ENCODE data around the gene RAB35.

Gene RAB35

DNA sequence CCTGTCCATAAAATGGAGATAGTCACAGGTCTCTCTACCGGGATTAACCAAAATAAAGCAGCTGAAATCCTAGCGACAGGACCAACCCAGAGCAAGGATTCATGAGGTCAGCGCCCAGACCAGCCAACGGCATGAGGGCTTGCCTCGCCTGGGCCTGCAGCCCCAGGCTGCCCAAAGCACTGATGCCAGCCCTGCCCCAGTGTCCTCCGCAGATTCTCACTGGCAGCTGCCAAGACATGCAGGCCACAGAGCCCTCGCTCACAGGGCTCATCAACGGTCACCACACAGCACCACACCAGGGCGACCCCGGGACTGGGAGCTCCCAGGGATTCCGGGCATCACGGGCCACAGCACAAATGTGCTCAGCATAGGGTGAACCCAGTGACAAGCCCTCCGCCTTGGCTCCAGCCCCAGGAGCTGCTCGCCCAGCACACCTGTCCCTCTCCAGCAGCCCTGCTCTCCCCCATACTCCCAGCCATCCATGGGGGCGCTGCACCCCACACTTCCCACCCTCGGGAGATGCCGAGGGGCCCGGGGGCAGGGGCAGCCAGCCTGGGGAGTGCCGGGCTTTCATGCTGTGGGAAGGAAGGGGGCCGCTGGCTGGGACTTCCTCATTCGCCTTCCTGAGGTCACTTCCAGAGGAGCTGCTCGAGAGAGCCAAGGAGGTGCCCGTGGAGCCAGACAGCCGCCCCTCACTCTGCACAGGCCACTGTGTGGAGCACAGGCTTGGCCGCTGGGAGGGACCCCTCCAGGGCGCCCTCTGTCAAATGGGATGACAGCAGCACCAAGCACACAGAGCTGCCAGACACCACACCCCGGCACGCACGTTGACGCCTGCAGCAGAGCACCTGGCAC lies 14.1 kb downstream of the RAB35 start:
- DNase-seq, result no peak

DNA sequence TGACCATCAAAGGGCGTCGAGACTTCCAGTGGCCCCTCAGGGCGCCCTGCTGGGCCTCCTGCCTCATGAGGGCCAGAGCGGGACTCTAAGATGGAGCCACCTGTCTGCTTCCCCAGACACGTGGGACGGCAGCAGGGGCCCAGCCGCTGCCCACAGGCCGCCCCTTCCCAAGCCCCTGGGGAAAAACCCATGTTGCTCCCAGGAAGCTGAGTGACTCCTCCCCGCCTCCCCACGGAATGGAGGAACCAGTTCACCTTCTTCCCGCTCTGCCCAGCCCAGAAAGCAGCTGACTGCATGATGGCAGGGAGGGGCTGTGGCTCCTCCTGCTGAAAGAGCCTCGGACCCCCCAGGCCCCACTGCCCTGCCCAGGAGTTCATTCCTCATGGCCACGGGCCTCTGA lies 14.9 kb downstream of the RAB35 start:
- DNase-seq, result no peak

DNA sequence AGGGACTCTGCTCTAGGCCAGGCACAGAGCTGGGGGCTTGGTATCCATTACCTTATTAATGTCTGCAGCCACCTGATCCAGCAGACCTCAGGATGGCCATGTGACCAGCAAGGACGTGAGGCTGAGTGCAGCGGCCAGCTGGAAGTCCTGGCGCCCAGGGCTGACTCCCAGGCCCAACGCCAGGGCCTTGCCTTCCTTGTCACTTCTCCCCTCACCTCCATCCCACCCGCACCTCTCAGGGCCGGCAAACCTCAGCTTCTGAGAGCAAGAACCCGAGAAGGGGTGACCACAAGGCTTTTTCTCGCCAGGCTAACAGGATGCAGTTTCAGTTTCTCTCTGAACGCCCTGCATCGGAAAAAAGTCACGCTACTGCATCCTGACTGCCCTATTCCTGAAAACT lies 15.4 kb downstream of the RAB35 start:
- DNase-seq, result no peak

DNA sequence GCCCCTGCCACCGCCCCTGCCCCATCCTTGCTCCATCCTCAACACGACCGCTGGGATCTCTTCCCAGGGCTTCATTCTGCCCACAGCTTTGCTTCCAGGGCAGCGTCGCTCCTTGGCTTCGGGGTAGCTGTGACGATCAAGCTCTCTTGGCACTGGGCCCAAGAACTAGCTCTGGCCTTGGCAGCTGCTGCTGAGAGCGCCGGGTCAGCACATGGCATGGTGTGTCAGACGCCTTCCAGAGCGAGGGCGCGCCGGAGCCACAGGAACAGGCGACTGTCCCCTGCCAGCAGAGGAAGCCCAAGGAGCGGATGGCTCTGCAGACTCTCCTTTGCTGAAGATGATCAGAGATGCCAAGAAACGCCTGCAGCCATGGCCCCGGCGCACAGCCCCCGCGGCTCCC lies 15.9 kb downstream of the RAB35 start:
- no peak for DNase-seq

- DNase-seq, result no peak
Observed at GRCh38 chr12:120099738-120100137, 16.8 kb downstream of the RAB35 start.

- DNase-seq, result no peak
Observed at GRCh38 chr12:120098756-120099470, 17.6 kb downstream of the RAB35 start.

DNA sequence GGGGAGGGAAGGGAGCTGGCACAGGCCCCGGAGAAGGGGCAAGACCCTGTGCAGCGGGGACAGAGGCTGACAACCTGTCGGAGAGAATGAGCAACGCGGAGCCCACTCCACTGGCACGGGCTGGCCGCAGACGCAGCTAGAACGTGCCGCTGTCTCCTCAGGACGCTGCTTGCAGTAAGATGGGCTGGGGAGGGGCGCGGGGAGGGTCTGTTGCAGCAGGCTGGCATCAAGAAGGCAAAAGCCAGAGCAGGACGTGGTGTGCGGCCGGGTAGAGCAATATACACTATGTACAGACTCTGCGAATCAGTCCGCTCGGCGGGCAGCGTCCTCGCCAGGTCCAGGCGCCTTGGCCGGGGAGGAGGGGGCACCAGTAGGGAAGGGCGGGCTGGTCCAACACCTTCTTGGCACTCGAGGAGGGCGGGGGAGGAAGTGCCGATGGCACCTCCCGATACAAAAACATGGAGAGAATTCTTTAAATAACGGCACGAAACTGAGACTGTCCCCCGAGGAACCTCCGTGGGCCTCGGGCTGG lies 19.8 kb downstream of the RAB35 start:
- DNase-seq, result no peak

GRCh38 chr12:120095736-120096135 lies 20.8 kb downstream of the RAB35 start:
- DNase-seq, result no peak

GRCh38 chr12:120095331-120095730 lies 21.2 kb downstream of the RAB35 start:
- DNase-seq, result no peak

- no peak for DNase-seq
Observed at GRCh38 chr12:120094485-120094884, 22.1 kb downstream of the RAB35 start.

DNA sequence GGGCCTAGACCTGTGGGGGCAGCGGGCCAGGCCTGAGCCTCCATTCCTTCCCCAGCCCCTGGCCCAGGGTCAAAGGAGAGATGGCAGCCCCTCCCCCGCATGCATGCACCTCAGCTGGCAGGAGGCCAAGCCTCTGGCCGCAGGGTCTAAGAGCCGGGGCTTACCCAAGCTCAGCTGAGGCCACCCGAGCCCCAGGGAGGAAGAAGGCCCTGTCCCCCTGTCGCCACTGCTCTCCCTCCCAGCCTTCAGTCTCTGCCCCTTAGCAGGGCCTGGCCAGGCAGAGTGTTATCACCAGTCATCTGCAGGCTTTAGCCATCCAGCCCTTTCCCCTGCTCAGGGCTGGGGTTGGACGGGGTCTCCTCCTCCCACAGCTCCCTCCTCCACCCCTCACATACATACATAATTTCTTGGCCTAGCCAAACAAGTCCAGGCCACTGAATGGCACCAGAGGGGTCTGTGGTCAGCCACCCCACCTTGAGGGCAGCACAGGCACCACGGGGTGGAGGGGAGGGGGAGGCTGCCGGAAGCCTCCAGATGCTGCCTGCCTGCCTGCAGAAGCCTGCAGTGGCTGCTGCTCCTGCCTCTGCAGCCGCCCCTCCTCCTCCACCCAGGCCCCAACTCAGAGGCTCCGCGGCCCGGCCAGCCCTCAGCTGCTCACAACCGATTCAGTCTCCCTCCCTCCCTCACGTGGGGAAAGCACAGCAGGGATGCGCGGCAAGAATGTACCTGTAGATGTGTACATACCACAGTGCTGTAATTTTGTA lies 22.8 kb downstream of the RAB35 start:
- DNase-seq, result no peak

GRCh38 chr12:120093336-120093591 lies 23.3 kb downstream of the RAB35 start:
- no peak for DNase-seq

GRCh38 chr12:120092551-120093335 lies 23.8 kb downstream of the RAB35 start:
- DNase-seq, result no peak

GRCh38 chr12:120091371-120092090 lies 25.0 kb downstream of the RAB35 start:
- DNase-seq, result no peak

DNA sequence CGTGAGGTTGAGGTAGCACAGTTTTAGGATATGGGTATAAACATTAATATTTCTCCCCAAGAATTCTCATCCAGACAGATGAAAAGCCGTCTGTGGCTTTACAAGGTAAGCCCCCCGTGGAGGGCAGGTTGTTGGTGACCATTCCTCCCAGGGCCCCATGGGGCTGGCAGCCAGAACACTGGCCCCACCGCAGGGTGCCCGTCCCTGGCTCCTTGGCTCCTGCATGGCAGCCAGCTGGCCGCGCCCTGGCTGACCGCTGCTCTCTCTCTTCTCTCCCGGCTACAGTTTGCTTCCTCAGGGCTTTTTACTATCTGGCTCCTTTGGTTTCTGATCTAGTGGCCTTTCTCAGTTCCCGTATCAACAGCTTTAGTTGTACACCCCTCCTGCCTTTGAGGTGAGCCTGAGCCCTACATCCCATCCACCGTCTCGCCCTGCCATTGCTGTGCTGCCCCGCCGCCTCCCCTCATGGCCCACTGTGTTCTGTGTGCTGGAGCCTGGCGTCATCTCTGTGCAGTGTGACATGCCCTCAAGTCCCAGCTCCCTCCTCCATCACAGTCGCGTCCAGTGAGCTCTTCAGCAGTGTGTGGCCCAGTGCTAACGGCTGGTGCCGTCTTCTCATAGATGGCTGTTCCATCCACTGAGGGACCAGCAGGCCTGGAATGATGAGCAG lies 25.8 kb downstream of the RAB35 start:
- no peak for DNase-seq

DNA sequence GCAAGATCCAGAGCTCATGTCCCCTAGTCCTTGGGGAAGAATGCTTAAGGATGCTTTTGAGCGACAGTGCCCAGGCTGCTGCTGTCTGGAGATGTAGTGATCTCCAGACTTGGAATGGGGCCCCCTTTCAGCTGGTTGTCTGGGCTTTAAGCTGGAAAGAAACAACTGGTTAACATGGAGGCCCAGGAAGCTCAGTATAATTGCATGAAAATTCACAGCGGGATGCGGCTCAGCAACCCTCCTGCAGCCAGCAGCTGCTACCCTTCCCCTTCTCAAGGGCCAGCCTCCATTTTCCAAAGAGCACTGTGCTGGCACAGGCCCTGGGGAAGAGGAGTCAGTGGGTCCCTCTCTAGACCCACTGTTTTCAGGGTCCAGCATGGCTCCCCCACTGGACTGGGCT lies 26.3 kb downstream of the RAB35 start:
- DNase-seq, result no peak

DNA sequence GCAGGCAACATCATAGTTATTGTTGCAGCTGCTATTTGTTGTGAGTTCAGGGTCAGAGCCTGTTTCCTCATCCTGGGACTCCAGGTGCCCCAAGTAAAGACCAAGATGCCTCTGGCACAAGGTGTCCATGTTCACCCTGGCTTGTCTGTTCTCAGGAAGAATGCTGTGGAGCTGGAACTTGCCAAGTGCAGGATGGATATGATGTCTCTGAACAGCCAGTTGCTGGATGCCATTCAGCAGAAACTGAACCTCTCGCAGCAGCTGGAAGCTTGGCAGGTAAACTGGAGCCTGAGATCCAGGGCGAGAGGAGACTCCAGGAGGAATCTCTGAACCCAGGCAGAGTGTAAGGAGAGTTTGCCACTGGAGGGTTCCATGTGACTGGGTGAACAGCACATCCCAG lies 26.8 kb downstream of the RAB35 start:
- no peak for DNase-seq

- no peak for DNase-seq
Observed at GRCh38 chr12:120089105-120089504, 27.4 kb downstream of the RAB35 start.

DNA sequence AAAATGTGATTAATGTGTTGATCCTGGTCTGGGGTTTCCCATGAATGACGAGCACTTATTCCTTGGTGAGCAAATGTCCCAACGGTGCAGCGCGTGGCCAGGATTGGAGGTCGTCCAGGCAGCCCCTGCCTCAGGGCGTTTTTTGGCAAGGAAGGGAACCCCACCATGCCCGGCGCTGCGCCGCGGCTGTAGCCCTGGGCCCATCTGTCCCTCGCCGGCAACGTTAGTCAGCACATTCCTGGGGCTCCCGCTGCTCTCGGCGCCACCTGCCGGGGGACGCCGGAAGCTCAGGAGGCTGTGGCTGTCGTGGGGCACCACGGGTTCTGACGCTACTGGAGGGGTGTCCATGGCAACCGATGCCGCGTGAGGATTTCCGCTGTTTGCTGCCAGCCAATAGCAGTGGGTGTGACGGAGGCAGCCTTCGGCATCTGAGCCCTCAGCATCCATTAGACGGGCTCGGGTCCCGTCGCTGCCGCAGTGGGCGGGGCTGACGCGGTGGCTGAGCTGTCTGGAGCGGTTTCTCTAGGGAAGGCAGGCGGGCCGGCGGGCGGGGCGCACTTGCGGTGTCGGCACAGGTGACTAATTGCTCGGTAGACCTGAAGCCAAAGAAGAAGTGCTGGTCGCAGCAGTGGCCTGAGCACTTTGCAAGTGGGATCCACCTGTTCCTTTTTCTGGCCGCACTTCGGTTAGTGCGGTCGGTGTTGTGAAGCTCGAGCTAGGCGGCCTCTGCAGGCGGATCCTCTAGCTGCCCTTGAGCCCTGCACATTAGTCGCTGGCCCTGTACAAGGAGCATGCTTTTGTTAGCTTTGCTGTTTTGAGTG lies 29.5 kb downstream of the RAB35 start:
- peak; percentile 99 for DNase-seq

DNA sequence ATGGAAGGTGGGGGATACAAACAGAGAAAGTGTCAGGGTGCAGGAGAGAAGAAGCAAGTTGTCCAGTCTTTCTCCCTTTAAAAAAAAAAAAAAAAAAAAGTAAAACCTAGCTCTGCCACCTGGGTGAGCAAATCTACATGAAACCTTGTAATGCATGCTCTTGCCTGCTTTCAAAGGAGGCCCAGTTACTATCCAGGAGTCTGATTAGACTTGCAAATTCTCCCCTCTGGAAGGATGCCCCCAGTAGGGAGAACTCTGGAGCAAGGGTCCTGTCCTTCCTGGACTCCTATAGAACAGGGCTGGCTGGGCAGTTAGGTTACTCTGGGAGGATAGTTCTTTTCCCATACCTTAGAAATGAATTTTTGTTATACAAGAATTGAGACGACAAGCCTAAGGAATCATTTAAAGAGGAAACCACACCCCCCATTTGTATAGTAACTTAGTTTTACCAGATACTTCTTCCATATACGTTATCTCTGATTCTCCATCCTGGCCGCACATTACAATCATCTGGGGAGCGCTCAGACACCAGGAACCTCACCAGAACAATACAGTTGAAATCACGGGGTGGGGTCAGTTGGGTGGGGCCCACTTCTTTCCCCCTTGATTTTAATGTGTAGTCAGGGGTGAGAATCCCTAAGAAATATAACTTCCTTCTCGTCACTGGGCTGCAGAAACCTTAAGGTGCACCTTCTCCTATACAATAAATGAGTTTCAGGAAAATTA lies 30.5 kb downstream of the RAB35 start:
- no peak for DNase-seq
